CD14-positive monocyte (primary cell): Measurements from ENCODE around the gene NLRC5. TPM values are rescaled to one million over a fixed set of nuclear protein-coding genes. Genes with fewer than 3 reads are reported as not detected.

Source experiments
- DNase-seq, 3 donors: peaks; one replicate each; pipeline ENCODE4 v3.0.0-alpha.2; 2011 to 2022
- H2AFZ ChIP-seq: 2 replicates; pipeline ENCODE4 v1.6.0; 2012; ENCODE audit warnings: mild to moderate bottlenecking, low read depth, low read length, inconsistent platforms; ENCODE audit not compliant: insufficient read depth, poor library complexity, severe bottlenecking
- H3K27ac ChIP-seq, 2 donors: 1 replicate in 1 of 2; 2 replicates in 1 of 2; pipeline ENCODE4 v1.5.1; 2012 to 2013; ENCODE audit warnings: low read length in 2 of 2, control low read depth in 1 of 2, inconsistent platforms in 1 of 2, low read depth in 1 of 2, mild to moderate bottlenecking in 1 of 2
- H3K27me3 ChIP-seq, 2 donors: one replicate each; pipeline versions ENCODE4 v1.6.0 to v1.6.1; 2011 to 2013; ENCODE audit warnings: low read length in 2 of 2; ENCODE audit not compliant: control insufficient read depth in 2 of 2, insufficient read depth in 2 of 2
- H3K36me3 ChIP-seq, 2 donors: replicated peaks in 1 of 2; 1 replicate in 1 of 2; 2 replicates in 1 of 2; pipeline versions ENCODE4 v1.5.1 to v1.6.1; 2012 to 2013; ENCODE audit warnings: low read length in 2 of 2, control low read depth in 1 of 2, inconsistent platforms in 1 of 2, mild to moderate bottlenecking in 1 of 2; ENCODE audit not compliant: insufficient read depth in 2 of 2, control insufficient read depth in 1 of 2
- H3K4me1 ChIP-seq, 2 donors: 1 replicate in 1 of 2; 2 replicates in 1 of 2; pipeline versions ENCODE4 v1.5.1 to v1.6.1; 2012 to 2013; ENCODE audit warnings: low read length in 2 of 2, control low read depth in 1 of 2, inconsistent platforms in 1 of 2, mild to moderate bottlenecking in 1 of 2, moderate library complexity in 1 of 2; ENCODE audit not compliant: insufficient read depth in 2 of 2, control insufficient read depth in 1 of 2
- H3K4me2 ChIP-seq: replicated peaks from 2 replicates; pipeline ENCODE3; 2012; ENCODE audit warnings: low read length, moderate library complexity, mild to moderate bottlenecking; ENCODE audit not compliant: poor library complexity, severe bottlenecking; ENCODE audit errors: extremely low read depth
- H3K4me3 ChIP-seq, 3 experiments: fragments of 200-600 bp in 1 of 3; sonication (generic) in 1 of 3; replicated peaks in 1 of 3; 1 replicate in 2 of 3; 2 replicates in 1 of 3; pipeline ENCODE4 v1.5.1; 2011 to 2013; ENCODE audit warnings: low read length in 3 of 3, mild to moderate bottlenecking in 3 of 3, control low read depth in 2 of 3, low read depth in 2 of 3, inconsistent platforms in 1 of 3, moderate library complexity in 1 of 3
- H3K79me2 ChIP-seq: 2 replicates; pipeline ENCODE4 v1.6.0; 2012; ENCODE audit warnings: mild to moderate bottlenecking, control low read depth, inconsistent platforms, low read length, moderate library complexity; ENCODE audit not compliant: insufficient read depth
- H3K9ac ChIP-seq: 2 replicates; pipeline ENCODE4 v1.6.0; 2017; ENCODE audit warnings: low read length, mild to moderate bottlenecking; ENCODE audit not compliant: insufficient read depth, poor library complexity, severe bottlenecking
- H3K9me3 ChIP-seq, 2 donors: replicated peaks in 1 of 2; 1 replicate in 1 of 2; 2 replicates in 1 of 2; pipeline versions ENCODE4 v1.5.1 to v1.6.1; 2012 to 2013; ENCODE audit warnings: low read length in 2 of 2, control low read depth in 1 of 2; ENCODE audit not compliant: control insufficient read depth in 1 of 2, insufficient read depth in 1 of 2
- H4K20me1 ChIP-seq: 2 replicates; pipeline ENCODE4 v1.6.0; 2012; ENCODE audit warnings: mild to moderate bottlenecking, low read length, control low read depth, moderate library complexity; ENCODE audit not compliant: insufficient read depth
- H3K27ac Mint-ChIP-seq, 7 donors: one replicate each; pipeline ENCODE4 v1.8.0; 2020; ENCODE audit warnings: mild to moderate bottlenecking in 7 of 7, mixed read lengths in 7 of 7, moderate library complexity in 6 of 7, inconsistent platforms in 2 of 7
- H3K27me3 Mint-ChIP-seq, 3 donors: one replicate each; pipeline ENCODE4 v1.8.0; 2021 to 2022; ENCODE audit warnings: low read depth in 3 of 3, mild to moderate bottlenecking in 3 of 3, mixed read lengths in 3 of 3, moderate library complexity in 3 of 3, inconsistent platforms in 1 of 3
- H3K36me3 Mint-ChIP-seq, 2 donors: one replicate each; pipeline ENCODE4 v1.8.0; 2020; ENCODE audit warnings: mixed read lengths in 2 of 2, inconsistent platforms in 1 of 2, mild to moderate bottlenecking in 1 of 2
- H3K4me1 Mint-ChIP-seq: one replicate; pipeline ENCODE4 v1.8.0; 2020; ENCODE audit warnings: mild to moderate bottlenecking, mixed read lengths
- H3K4me3 Mint-ChIP-seq, 2 donors: one replicate each; pipeline ENCODE4 v1.8.0; 2020; ENCODE audit warnings: mild to moderate bottlenecking in 2 of 2, mixed read lengths in 2 of 2, moderate library complexity in 1 of 2
- H3K9me3 Mint-ChIP-seq, 7 donors: one replicate each; pipeline ENCODE4 v1.8.0; 2020 to 2022; ENCODE audit warnings: mixed read lengths in 7 of 7, mild to moderate bottlenecking in 6 of 7, moderate library complexity in 6 of 7, inconsistent platforms in 2 of 7
- CTCF ChIP-seq: fragments of 200-600 bp; IDR thresholded peaks from one replicate; pipeline ENCODE4 v1.8.0; 2022; ENCODE audit warnings: antibody characterized with exemption, mild to moderate bottlenecking
- WGBS: methylation state at CpG from one replicate; pipeline ENCODE4 v1.1.5; 2013; ENCODE audit warnings: missing lambda C conversion rate; ENCODE audit not compliant: insufficient coverage; 5-methylcytosine and 5-hydroxymethylcytosine counted together
- intact Hi-C, 2 donors: fragments of 100-400 bp; cut with micrococcal nuclease; formaldehyde crosslinking; loops; one replicate each; pipeline versions ENCODE4 v1.15.0 to v1.15.1; 2023
- polyA plus RNA-seq, 3 donors: library from polyadenylated mRNA; depleted of rRNA in 1 of 3; unstranded in 2 of 3; stranded (reverse) in 1 of 3; fragments of 300-500 nt in 2 of 3; fragments of >200 nt in 1 of 3; fragmentation: Illumina TruSeq in 2 of 3; gene quantifications; 1 replicate in 2 of 3; 2 replicates in 1 of 3; pipeline ENCODE4 v1.2.3, GENCODE V29; 2012 to 2021

NLRC5 gene
- polyA plus RNA-seq, 3 donors, result 10.3 to 171 (median 21.6) TPM

DNA sequence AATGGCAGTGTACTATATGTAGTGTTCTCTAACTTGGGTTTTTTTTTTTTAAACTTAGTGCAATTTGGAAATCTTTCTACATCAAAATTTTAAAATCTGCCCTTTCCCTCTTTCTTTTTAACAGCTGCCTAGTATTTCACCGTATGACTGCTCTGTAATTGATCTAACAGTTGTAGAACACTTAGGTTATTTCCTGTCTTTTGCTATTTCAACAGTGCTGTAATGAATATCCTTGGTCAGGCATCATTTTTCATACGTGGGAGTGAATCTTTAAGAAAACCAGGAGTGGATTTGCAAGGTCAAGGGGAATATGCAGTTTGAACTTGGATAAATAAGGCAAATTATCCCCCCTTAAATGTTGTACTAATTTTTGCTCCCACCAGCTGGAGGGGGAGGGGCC lies 3.8 kb downstream of the NLRC5 start:
- no CpG with 5 or more reads among the region's 2 CpGs for WGBS
- Mint-ChIP-seq H3K36me3 (peaks cover 40 to 48% of the 10 kb centered on the region in 2 donors), H3K4me3 (peak overlapping the region in 1 of 2 donors; percentile 36), H3K27ac (no peak overlapping the region), H3K9me3 (no peaks in the 10 kb centered on the region), H3K4me1 (peaks cover 72% of the 10 kb centered on the region), H3K27me3 (peaks cover 0 to 2% (median 0%) of the 10 kb centered on the region in 3 donors)
- H3K27me3 ChIP-seq, result no peaks in the 10 kb centered on the region
- H3K4me2 ChIP-seq, result no peak overlapping the region
- H3K9me3 ChIP-seq, result no peaks in the 10 kb centered on the region
- peaks cover 0 to 41% of the 10 kb centered on the region in 2 donors for H3K36me3 ChIP-seq
- intact Hi-C loops, result no loop called here
- peaks cover 75% of the 10 kb centered on the region for H4K20me1 ChIP-seq
- H3K4me3 ChIP-seq, result no peak overlapping the region
- no peak overlapping the region for H3K27ac ChIP-seq
- H3K9ac ChIP-seq, result no peak overlapping the region
- H3K79me2 ChIP-seq, result peaks cover 100% of the 10 kb centered on the region
- H2AFZ ChIP-seq, result no peak overlapping the region
- no peak for DNase-seq
- peaks cover 32 to 51% of the 10 kb centered on the region in 2 donors for H3K4me1 ChIP-seq
- no peak for TF ChIP-seq CTCF

DNA sequence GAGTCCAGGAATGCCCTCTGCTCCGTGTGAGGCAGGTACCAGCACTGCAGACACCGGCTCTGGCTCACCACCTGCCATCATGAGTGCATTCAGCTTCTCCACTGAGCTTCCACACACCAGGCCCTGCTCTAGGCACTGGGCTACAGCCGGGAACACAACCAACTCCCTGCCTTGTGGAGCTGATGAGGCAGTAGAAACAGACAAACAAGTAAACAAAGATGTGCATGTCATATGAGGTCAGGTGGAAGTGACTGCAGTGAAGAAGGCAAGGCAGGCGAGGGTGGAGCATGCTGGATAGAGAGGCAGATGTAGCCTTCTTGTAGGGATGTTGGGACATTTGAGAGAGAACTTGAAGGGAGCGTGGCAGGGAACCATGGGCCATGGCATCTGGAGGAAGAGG lies 5.0 kb downstream of the NLRC5 start:
- no peak for TF ChIP-seq CTCF
- Mint-ChIP-seq H3K9me3 (no peaks in the 10 kb centered on the region), H3K4me3 (no peak overlapping the region), H3K27me3 (no peaks in the 10 kb centered on the region), H3K36me3 (peaks cover 48 to 54% of the 10 kb centered on the region in 2 donors), H3K27ac (peak overlapping the region in 6 of 7 donors; percentile 28 to 67 (median 48)), H3K4me1 (peaks cover 70% of the 10 kb centered on the region)
- H3K27me3 ChIP-seq, result no peaks in the 10 kb centered on the region
- H3K4me2 ChIP-seq, result no peak overlapping the region
- H2AFZ ChIP-seq, result no peak overlapping the region
- H3K4me3 ChIP-seq, result no peak overlapping the region
- H3K79me2 ChIP-seq, result peaks cover 100% of the 10 kb centered on the region
- peaks cover 0 to 52% of the 10 kb centered on the region in 2 donors for H3K36me3 ChIP-seq
- no peak overlapping the region for H3K9ac ChIP-seq
- no peaks in the 10 kb centered on the region for H3K9me3 ChIP-seq
- WGBS, result 83% methylated on average over 4 of the region's 5 CpGs
- no peak for DNase-seq
- intact Hi-C loops, result no loop called here
- H4K20me1 ChIP-seq, result peaks cover 86% of the 10 kb centered on the region
- H3K4me1 ChIP-seq, result peaks cover 22 to 46% of the 10 kb centered on the region in 2 donors
- no peak overlapping the region for H3K27ac ChIP-seq
